ENCODE results near the gene LDHB. TPM values are rescaled to one million over a fixed set of nuclear protein-coding genes. Genes with fewer than 3 reads are reported as not detected.

Gene LDHB
- total RNA-seq, 1 donor from 2014 or later: 1,244 TPM

DNA sequence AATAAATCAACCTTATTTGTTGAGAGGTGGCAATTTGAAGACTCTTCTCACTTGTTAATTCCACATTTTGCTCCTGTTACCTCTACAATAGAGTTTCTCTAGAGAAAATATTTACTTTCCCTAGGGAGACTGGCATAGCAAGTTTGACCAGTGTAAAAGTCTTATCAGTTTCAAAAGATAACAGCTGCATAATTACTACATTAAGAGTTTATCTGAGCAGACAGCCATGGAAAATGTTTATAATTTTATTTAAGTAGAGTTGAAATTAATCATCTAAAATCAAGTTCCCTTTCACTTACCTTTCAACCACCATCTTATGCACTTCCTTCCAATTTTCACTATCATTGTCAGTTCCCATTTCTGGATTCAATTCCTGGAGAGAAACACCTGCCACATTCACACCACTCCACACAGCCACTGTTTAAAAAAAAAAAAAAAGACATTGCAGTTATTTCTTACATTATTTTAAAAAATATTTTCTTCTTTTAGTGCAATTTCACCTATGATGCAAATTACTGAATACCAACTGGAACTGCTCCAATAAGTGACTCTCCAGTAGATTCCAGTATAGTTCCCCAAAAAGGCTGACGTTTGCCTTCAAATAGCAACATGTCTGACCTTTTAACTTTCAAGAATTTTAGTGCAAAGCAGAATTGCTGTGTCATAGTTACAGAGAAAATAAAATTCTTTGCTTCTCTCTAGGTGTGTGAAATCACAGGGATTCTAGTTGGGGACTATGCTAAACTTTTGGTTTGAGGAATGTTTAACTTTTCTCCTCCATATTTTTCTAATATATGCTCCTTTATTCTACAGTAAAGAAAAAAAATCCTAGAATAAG lies 19.4 kb downstream of the LDHB start:
- TF ChIP-seq, protein P1, sequence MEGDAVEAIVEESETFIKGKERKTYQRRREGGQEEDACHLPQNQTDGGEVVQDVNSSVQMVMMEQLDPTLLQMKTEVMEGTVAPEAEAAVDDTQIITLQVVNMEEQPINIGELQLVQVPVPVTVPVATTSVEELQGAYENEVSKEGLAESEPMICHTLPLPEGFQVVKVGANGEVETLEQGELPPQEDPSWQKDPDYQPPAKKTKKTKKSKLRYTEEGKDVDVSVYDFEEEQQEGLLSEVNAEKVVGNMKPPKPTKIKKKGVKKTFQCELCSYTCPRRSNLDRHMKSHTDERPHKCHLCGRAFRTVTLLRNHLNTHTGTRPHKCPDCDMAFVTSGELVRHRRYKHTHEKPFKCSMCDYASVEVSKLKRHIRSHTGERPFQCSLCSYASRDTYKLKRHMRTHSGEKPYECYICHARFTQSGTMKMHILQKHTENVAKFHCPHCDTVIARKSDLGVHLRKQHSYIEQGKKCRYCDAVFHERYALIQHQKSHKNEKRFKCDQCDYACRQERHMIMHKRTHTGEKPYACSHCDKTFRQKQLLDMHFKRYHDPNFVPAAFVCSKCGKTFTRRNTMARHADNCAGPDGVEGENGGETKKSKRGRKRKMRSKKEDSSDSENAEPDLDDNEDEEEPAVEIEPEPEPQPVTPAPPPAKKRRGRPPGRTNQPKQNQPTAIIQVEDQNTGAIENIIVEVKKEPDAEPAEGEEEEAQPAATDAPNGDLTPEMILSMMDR (conservative IDR thresholded peaks at IDR 0.05; ENCODE audit: low read depth, low read length): no peak
- DNase-seq (ENCODE audit: low read depth): no peak

DNA sequence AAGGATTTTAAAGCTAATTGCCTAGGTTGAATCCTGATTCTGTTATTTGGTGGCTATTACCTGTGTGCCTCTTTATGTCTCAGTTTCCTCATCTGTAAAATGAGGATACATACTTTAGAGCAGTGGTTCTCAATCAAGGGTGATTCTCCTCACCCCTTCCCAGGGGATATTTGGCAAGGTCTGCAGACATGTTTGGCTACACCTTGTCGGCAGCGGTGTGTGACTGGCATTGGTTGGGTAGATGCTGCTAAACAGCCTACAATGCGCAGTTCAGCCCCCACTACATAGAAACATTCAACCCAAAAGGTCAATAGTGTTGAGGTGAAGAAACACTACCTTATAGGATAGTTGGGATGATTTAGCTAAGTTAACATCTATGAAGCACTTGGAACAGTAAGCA lies 23.4 kb downstream of the LDHB start:
- no peak for DNase-seq (ENCODE audit: low read depth)
- H3K4me3 ChIP-seq (ENCODE audit: low read depth, low read length): no peak overlapping the region

More for the DNA sequence above, 19.4 kb downstream of the LDHB start:
- no peak overlapping the region for H3K4me3 ChIP-seq (ENCODE audit: low read depth, low read length)

DNA sequence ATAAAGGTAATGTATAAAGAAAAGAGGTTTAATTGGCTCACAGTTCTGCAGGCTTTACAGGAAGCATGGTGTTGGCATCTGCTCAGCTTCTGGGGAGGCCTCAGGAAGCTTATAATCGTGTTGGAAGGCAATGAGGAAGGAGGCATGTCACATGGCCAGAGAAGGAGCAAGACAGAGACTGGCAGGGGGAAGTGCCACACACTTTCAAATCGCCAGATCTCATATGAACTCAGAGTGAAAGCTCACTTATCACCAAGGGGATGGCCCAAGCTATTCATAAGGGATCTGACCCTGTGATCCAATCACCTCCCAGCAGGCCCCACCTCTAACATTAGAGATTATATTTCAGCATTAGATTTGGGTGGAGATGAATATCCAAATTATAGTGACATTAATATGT lies 26.3 kb downstream of the LDHB start:
- no peak overlapping the region for H3K4me3 ChIP-seq (ENCODE audit: low read depth, low read length)
- no peak for DNase-seq (ENCODE audit: low read depth)

More for the DNA sequence above, 23.4 kb downstream of the LDHB start:
- TF ChIP-seq, protein P1 (conservative IDR thresholded peaks at IDR 0.05; ENCODE audit: low read depth, low read length): no peak

DNA sequence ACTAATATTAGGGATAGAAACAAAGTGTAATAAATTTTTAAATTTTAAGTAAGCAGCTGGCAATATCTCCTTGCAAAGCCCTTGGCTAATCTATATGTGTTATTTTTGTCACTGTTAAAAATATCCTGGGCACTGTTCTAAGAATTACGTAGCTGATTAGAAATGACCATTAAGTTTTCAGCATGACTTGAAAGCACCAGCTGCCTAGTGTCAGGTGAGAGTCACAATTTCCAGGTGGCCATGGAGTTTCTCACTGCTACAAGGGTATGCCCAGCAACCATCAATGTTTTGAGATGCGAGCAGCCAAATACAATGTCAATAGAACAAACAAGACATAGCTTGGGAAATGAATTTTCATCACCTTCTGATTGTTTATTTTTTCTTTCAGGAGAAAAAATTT lies 29.7 kb downstream of the LDHB start:
- TF ChIP-seq, protein P1 (conservative IDR thresholded peaks at IDR 0.05; ENCODE audit: low read depth, low read length): no peak

More for the DNA sequence above, 26.3 kb downstream of the LDHB start:
- TF ChIP-seq, protein P1 (conservative IDR thresholded peaks at IDR 0.05; ENCODE audit: low read depth, low read length): no peak

DNA sequence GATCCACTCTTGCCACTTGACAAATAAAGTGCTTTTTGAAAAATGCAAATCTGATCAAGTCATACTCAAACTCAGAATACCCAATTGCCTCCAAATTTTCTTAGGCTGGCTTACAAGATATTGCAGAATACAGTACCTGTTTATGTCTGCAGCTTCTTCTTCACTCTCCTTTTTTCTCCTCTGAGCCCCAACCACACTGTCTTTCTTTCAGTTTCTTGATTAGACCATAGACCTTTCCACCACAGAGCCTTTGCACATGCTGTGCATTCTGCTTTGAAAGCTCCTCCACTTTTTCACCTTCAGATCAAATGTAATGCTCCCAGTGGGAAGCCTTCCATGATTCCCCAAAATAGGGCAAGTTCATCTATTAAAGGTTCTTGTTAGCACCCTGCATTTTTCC lies 39.1 kb downstream of the LDHB start:
- TF ChIP-seq, protein P1 (conservative IDR thresholded peaks at IDR 0.05; ENCODE audit: low read depth, low read length): no peak
- DNase-seq (ENCODE audit: low read depth): no peak
- no peak overlapping the region for H3K4me3 ChIP-seq (ENCODE audit: low read depth, low read length)

More for the DNA sequence above, 29.7 kb downstream of the LDHB start:
- DNase-seq (ENCODE audit: low read depth): no peak
- H3K4me3 ChIP-seq (ENCODE audit: low read depth, low read length): no peak overlapping the region

DNA sequence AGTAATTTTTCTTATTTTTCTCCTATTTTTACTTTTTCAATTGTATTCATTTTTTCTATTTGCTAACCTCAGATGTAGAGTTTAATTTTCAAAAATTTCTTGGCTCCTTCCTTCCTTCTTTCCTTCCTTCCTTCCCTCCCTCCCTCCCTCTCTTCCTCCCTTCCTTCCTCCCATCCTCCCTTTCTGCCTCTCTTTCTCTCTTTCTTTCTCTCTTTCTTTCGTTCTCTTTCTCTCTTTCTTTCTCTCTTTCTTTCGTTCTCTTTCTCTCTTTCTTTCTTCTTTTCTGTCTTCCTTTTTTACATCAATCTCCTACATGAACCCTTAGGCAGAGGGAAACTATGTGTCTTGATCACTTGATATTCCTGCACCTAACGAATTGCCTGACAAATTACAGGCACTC lies 40.6 kb downstream of the LDHB start:
- TF ChIP-seq, protein P1 (conservative IDR thresholded peaks at IDR 0.05; ENCODE audit: low read depth, low read length): no peak
- no peak overlapping the region for H3K4me3 ChIP-seq (ENCODE audit: low read depth, low read length)
- DNase-seq (ENCODE audit: low read depth): no peak

DNA sequence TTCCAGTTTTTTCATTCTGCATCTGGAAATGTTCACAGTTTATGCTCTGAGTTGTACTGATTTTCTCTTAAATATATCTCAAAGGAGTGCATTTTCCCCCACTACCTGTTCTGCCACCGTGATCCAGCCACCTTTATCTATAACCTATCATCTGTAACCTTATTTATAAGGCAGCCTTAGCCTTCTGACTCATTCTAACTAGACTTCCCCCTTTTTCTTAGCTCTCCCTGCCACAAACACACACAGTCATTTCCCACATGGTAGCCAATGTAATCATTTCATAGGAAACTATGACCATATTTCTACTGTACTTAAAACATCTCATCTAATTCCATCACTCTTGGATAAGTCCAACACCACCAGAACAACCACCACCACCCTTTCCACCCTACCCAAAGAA lies 42.2 kb downstream of the LDHB start:
- DNase-seq (ENCODE audit: low read depth): no peak
- no peak overlapping the region for H3K4me3 ChIP-seq (ENCODE audit: low read depth, low read length)
- TF ChIP-seq, protein P1 (conservative IDR thresholded peaks at IDR 0.05; ENCODE audit: low read depth, low read length): no peak

Data from epithelial cell of proximal tubule (primary cell).